HG02623 (cell line): ENCODE results near the gene ABCA1.
A peak's percentile ranks its signal among the peaks of the same experiment; 100 is the strongest.
"Not testable (repeated sequence)": the region's sequence is repeated elsewhere in the genome, so short reads cannot be mapped to it uniquely, and the experiment has no call there.

Experiments used
- ATAC-seq: cut with Tn5 transposase; IDR thresholded peaks from one replicate; pipeline ENCODE4 v1.9.1; 2021; ENCODE audit warnings: moderate library complexity; ENCODE audit not compliant: unreplicated experiment

ABCA1 gene, protein sequence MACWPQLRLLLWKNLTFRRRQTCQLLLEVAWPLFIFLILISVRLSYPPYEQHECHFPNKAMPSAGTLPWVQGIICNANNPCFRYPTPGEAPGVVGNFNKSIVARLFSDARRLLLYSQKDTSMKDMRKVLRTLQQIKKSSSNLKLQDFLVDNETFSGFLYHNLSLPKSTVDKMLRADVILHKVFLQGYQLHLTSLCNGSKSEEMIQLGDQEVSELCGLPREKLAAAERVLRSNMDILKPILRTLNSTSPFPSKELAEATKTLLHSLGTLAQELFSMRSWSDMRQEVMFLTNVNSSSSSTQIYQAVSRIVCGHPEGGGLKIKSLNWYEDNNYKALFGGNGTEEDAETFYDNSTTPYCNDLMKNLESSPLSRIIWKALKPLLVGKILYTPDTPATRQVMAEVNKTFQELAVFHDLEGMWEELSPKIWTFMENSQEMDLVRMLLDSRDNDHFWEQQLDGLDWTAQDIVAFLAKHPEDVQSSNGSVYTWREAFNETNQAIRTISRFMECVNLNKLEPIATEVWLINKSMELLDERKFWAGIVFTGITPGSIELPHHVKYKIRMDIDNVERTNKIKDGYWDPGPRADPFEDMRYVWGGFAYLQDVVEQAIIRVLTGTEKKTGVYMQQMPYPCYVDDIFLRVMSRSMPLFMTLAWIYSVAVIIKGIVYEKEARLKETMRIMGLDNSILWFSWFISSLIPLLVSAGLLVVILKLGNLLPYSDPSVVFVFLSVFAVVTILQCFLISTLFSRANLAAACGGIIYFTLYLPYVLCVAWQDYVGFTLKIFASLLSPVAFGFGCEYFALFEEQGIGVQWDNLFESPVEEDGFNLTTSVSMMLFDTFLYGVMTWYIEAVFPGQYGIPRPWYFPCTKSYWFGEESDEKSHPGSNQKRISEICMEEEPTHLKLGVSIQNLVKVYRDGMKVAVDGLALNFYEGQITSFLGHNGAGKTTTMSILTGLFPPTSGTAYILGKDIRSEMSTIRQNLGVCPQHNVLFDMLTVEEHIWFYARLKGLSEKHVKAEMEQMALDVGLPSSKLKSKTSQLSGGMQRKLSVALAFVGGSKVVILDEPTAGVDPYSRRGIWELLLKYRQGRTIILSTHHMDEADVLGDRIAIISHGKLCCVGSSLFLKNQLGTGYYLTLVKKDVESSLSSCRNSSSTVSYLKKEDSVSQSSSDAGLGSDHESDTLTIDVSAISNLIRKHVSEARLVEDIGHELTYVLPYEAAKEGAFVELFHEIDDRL (N-terminal part only)

GRCh38 chr9:104927912-104928740 lies at the start of gene ABCA1:
ABCA1 (minus strand) TSS chr9:104928155; CDS start chr9:104903679, 24,476 bp downstream.
- ATAC-seq, result no peak

GRCh38 chr9:104977580-104977979 lies 49.6 kb upstream of the ABCA1 start:
- no peak for ATAC-seq

DNA sequence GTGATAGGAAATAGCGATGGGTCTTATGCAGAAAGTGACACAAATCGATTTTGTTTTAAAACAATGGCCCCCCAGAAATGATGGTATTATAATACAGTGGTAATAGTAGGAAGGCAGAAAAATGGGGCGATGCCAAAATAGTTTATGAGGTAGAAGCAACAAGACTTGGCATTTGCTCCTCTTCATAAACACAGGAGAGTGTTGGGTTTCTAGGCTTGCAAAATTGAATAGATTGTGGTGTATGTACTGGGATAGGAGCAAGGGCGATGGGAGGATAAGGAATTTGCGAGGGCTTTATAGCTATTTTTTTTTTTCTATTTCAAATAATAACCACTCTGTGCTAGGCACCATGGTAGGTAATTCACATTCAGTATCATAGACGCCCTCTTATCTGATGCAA lies 49.2 kb upstream of the ABCA1 start:
- ATAC-seq, result no peak

- ATAC-seq, result not testable (repeated sequence)
These were observed 48.1 kb upstream of the ABCA1 start for GRCh38 chr9:104975966-104976595.

DNA sequence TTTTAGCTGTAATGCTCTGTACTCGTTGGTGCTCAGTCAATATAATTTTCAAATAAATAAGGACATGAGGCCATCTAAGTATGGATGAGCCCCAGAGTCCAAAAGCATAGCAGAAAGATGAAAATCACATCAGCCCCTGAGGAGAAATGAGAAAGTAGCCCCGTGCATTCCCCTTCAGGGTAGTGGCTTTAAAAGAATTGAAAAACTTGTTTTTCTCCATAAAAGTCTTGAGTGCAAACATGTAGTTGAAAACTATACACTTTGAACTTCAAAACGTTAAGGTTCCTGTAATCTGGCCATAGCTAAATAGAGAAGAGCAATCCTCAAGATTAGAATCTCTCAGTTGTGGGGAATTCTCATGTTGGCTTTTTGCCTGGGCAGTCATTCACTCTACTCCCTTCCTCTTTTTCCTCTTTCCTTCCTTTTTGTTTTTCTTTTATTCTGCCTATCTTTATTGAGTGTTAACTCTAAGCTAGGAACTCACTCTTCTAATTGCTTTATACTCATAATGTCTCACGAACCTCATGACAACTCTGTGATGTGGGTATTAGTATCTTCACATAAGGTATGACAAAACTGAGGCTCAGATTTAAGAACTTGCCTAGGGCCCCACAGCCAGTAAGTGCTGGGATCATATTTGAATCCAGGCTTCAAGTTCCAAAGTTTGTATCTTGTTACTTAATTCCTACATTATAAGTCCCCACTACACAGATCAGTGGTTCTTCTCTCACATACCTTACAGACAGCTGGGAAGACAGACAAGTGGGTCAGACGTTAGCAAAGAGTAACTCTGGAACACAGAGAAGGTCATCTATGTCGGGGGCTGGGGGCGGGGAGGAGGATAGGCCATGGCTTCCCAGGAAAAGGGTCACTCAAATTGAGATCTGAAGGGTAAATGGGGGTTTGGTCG lies 46.4 kb upstream of the ABCA1 start:
- no peak for ATAC-seq

DNA sequence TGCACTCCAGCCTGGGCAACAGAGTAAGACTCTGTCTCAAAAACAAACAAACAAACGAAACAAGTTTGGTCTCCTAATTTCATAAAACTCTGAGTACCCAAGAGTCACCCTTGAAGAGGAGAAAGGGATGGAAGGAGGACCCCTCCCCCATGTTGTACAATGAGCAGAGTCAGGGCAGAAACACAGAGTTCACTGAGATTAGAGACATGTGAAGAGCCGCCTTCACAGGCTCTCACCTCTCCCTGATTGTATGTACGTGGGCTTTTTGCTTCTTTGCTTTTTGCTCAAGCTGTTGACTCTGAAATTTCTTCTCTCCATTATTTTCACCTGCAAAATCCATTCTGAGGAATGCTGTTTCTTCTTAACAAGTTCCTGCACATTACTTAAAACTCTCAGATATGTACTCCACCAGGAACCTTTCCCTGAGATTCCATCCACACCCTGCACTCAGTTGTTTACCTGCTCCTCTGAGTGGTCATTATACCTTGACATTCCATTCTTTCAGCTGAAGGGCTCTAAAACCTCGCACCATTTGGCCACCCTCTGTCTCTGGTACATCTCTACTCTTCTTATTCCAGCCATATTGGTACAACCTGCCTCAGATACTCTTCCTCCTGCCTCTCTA lies 44.4 kb upstream of the ABCA1 start:
- ATAC-seq, result no peak

- ATAC-seq, result no peak
These were observed 43.6 kb upstream of the ABCA1 start for GRCh38 chr9:104971511-104971910.

DNA sequence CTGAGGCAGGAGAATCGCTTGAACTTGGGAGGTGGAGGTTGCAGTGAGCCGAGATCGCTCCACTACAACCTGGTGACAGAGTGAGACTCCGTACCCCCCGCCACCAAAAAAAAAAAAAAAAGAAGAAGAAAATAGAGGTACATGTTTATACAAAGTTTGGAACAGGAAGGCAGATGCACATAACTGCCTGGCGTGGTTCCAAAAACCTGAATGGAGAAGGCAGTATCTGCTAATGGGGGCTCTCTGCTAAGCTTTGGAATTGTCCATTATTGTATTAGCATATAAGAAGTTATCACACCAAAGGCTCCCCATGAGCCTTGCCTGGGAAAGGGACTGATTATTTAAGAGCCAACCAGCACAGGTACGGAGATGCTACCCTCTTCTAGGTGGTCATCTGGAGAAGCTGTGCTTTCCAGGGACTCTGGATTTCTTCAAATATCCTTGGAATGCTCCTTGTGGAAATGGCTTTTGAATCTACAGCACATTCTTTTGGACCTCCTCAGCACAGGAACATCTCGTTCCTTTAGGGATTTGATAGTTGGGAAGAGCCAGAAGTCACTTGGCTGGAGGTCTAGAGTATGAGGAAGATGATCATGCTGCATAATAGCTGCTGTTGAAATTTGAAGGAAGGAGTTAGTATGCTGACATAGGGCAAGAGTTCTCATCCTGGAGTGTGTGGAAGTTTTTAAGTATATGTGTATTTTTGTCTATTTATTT lies 42.5 kb upstream of the ABCA1 start:
- ATAC-seq, result no peak

GRCh38 chr9:104969116-104969515 lies 41.2 kb upstream of the ABCA1 start:
- ATAC-seq, result no peak

DNA sequence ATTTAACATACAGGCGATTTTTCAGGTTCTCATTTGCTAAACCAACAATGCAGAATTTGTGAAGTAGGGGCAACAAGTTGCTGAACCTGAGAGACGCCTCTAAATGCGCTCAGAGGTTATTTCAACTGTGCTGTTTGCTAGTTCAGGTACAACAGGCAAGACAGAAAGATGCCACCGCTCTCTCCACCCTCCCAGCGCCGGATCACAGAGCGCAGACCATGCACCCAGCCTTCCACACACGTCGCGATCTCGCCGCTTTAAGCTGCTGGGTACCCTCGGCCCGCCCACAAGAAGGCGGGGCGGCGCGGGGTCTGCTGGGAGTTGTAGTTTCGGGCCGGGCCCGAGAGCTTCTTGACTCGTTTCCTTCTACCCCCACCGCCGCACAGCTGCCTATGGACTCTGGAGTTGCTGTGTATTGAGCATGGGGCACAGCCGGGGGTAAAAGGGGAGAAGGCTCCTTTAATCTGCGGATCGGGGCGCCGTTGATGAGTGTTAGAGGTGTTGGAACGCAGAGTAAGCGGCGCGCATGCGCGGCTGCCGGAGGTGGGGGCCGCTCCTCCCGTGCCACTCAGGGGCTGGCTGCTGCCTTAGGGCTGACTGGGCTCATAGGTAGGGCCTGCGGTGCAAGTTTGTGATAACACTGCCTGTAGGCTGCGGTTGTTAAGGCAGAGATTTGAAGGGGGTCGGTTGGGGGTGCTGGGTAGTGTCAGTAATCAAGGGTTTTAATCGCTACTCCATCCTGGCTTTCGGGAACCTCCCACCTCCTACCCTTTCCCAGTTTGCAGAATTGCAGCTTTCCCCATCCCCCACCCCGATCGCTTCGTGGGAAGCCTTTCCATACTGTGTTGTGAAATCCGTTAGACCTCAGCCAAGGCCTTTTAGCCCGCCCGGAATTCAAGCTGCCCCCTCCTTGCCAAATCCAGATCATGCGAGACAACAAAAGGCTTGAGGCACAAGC lies 40.3 kb upstream of the ABCA1 start:
- peak; percentile 99 for ATAC-seq

DNA sequence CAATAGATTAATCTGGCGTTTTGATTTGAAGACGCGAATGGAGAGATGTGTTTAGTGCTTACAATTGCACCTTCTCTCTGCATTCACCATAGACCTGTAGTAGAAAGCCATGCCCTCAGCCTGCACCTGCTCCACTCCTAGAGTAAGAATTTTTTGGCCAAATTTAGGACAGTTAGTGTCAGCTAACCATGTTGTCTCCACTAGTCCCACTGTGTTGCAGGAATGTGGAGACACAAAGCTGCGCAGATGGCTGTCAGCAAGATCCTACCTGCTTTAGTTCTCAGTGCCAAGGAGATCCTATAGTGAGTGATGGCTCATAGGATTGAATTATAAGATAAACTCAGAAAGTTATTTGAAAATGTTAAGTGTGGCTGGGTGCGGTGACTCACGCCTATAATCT lies 35.1 kb upstream of the ABCA1 start:
- ATAC-seq, result no peak

- ATAC-seq, result no peak
These were observed 33.9 kb upstream of the ABCA1 start for GRCh38 chr9:104961701-104962359.

GRCh38 chr9:104961238-104961637 lies 33.3 kb upstream of the ABCA1 start:
- peak; percentile 82 for ATAC-seq

- ATAC-seq, result no peak
These were observed 32.7 kb upstream of the ABCA1 start for GRCh38 chr9:104960662-104961061.

- no peak for ATAC-seq
These were observed 30.8 kb upstream of the ABCA1 start for GRCh38 chr9:104958751-104959150.

- not testable (repeated sequence) for ATAC-seq
These were observed 30.1 kb upstream of the ABCA1 start for GRCh38 chr9:104958006-104958405.
